NCI-H2227 treated with DMSO at 0.1 percent for 48 hours (cell line): ENCODE measurements around the gene PNRC2.
"Not testable (repeated sequence)": the region's sequence is repeated elsewhere in the genome, so short reads cannot be mapped to it uniquely, and the experiment has no call there.

Experiments used
- DNase-seq: peaks from one replicate; lab custom pipeline; 2025; lab: John Stamatoyannopoulos, UW

The PNRC2 gene

DNA sequence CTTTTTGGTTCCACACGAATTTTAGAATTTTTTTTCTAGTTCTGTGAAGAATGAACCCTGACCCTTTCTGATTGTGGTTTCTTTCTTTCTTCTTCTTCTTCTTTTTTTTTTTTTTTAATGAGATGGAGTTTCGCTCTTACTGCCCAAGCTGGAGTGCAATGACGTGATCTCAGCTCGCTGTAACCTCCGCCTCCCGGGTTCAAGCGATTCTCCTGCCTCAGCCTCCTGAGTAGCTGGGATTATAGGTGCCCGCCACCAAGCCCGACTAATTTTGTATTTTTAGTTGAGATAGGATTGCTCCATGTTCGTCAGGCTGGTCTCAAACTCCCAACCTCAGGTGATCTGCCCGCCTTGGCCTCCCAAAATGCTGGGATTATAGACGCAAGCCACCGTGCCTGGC, 32.4 kb downstream of the PNRC2 start:
- DNase-seq, result not testable (repeated sequence)

GRCh38 chr1:23995431-23995837, 35.8 kb downstream of the PNRC2 start:
- no peak for DNase-seq

DNA sequence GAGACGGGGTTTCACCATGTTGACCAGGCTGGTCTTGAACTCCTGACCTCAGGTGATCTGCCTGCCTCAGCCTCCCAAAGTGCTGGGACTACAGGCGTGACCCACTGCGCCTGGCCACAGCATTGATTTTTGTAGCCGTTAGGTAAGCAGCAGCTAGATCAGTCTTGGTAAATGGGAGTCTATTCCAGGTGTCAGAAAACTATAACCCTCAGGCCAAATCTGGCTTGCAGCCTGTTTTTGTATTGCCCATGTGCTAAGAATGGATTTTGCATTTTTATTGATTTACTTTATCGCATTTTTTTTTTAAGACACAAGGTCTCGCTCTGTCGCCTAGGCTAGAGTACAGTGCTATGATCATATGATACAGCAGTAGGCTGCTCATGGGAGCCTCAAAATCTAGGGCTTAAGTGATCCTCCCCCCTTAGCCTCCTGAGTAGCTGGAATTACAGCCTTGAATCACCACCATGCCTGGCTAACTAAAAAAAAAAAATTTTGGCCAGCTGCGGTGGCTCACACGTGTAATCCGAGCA, 37.1 kb downstream of the PNRC2 start:
- DNase-seq, result no peak

GRCh38 chr1:23997812-23998211, 38.2 kb downstream of the PNRC2 start:
- no peak for DNase-seq

DNA sequence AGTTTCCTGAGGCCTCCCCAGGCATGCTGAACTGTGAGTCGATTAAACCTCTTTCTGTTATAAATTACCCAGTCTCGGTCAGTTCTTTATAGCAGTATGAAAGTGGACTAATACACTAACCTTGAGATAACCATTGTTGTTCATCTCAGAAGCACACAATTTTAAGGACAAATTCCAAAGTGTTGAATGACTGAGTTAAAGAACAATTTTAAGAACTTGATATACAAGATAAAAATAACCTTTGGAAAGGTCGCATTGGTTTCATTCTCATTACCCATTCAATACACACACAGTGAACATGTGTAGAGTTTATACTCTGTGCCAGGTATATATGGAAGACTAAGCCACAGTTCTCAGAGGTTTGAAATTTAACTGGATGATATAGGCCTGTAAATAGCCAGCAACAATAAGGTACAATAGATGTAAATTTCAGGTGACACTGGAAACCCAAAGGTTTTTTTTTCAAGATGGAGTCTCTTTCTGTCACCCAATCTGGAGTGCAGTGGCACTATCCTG, 39.6 kb downstream of the PNRC2 start:
- no peak for DNase-seq

DNA sequence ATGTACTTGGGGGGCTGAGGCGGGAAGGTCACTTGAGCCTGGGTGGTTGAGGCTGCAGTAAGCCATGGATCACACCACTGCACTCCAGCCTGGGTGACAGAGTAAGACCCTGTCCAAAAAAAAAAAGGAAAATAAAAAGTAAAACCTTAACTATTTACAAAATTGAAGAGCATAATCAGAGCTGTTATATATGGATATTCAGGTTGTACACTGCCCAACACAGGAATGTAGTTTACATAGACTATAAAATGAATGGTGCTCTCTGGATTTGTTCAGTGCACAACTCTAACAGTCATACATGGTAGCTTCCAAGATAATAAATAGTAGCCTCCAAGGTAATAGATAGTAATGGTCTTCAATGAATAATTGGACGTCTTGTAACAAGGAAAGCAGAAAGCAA, 43.1 kb downstream of the PNRC2 start:
- DNase-seq, result no peak

DNA sequence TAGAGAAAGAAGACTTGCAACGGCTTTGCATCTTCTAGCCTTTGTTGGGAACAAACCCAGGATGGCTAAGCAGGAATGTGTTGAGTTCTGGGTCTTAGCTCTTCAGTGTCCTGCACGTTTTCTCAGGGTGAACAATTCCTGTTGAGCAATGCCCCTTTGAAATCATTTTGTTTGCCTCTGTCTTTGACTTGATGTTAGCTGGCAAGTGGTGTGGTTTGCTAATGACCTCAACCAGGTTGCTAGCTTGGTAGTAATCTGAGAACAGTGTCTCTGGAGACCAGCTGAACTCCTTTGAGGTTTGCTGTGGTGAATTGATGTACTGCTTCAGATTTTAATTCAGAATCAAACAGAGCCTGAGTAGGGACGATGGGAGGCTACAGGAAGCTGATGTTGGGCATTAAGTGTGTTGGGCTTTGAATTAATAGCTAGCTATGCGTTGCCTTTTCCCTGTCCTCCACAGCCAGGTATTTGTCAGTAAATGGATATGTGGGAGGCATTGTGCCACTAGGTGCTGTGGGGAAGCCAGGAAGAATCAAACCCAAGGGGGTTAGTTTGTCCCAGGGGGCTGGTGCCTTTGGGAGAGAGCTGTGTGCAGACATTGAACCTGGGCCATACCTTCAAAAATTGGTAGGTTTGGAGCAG, 43.8 kb downstream of the PNRC2 start:
- DNase-seq, result no peak

- DNase-seq, result no peak
Measured at GRCh38 chr1:24004132-24004531, 44.5 kb downstream of the PNRC2 start.

DNA sequence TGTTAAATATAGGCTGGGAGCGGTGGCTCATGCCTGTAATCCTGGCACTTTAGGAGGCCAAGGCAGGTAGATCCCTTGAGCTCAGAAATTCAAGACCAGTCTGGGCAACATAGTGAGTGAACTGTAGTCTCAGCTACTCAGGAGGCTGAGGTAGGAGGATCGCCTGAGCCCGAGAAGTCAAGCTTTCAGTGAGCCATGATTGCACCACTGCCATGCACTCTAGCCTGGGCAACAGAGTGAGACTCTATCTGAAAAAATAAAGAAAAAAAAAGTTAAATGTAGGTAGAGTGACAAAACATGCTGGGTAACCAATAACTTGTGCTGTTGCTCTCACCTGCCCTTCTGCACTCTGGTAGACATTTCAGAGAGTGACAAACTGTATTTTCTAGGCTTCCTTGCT, 45.5 kb downstream of the PNRC2 start:
- DNase-seq, result no peak

DNA sequence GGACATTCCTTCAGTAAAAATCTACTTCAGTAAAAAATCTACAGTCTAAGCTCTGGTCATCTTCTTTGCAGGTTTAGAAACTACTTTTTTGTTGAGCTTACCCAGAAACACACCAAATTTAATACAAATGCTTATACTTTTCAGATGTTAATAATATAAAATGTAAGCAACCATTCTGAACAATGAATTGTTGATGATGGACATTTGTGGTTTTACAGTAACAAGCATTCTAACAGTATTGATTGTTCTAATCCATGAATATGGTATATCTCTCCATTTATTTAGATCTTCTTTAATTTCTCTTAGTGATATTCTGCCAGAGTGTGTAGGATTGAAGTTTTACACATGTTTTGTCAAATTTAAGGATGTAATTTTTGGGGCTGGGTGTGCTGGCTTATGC, 47.5 kb downstream of the PNRC2 start:
- no peak for DNase-seq

DNA sequence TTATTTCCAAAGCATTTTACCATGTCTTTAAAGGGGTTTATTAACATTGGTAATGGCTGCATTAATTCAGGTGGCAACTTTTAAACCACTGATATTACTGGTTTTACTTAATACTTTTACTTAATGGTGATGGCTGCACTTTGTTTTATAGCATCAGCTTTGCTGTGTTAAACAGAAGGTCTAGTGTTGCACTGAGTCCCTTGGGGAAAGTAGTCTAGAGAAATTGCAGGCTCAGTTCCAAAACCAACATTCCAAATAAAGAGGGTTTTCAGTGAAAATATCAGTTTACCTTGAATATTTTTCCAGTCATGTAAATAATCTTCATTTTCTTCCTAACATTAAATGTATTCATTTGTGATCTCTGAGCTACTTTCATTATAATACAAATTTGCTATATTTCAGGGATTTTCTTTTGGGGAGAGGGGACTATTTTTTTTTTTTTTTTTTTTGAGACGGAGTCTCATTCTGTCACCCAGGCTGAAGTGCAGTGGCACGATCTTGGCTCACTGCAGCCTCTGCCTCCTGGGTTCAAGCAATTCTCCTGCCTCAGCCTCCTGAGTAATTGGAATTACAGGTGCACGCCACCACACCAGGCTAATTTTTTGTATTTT, 49.1 kb downstream of the PNRC2 start:
- DNase-seq, result not testable (repeated sequence)

- DNase-seq, result no peak
Measured at GRCh38 chr1:24009406-24009805, 49.8 kb downstream of the PNRC2 start.

GRCh38 chr1:24010650-24011049, 51.0 kb downstream of the PNRC2 start:
- no peak for DNase-seq

DNA sequence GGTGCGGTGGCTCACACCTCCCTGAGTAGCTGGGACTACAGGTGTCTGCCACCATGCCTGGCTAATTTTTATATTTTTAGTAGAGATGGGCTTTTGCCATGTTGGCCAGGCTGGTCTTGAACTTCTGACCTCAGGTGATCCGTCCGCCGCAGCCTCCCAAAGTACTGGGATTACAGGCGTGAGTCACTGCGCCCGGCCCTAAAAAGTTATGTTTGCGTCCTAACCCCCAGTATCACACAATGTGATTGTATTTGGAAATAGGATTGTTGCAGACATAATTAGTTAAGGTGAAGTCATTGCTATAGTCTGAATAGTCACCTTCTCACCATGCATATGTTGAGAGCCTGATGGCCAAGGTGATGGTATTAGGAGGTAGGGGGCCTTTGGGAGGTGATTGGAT, 53.2 kb downstream of the PNRC2 start:
- not testable (repeated sequence) for DNase-seq
